ENCODE results near the gene TRIM47. TPM values are rescaled to one million over a fixed set of nuclear protein-coding genes. Genes with fewer than 3 reads are reported as not detected.
A peak's percentile ranks its signal among the peaks of the same experiment; 100 is the strongest.

The TRIM47 gene
- total RNA-seq, 2 experiments from 2014 or later, result 33.9 to 43.4 TPM

DNA sequence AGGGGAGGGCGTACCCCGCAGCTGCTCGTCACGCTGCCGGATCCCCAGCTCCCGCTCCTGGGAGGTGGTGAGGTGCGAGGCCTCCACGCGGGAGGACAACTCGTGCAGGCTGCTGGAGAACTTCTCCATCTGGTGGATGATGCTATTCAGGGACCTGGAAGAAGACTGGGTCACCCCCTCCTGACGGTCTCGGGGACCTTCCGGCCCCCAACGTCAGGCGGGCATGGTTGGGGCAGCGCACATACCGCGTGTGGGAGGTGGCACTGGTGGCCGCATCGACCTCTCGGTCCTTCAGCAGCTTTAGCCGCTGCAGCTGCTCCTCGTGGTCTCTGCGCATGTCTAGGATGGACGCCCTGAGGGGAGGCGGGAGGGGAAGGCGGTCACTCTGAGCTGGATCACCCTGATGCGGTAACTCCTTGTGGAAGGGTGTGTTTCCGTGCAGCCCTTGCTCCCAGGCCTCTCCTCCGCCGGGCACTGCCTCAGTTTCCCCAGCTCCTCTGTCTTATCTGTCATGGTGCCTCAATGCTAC, 39.6 kb upstream of the TRIM47 start:
- DNase-seq, result no peak
- no peak overlapping the region for H3K27ac Mint-ChIP-seq
- ChIA-PET POLR2A (no interaction called here), CTCF (interaction anchor here (3.3 kb wide), 1 partner anchor 13 kb away, joined by 28 read pairs; the partner anchor contains the start of gene MRPL38)
- H3K27me3 Mint-ChIP-seq, result no peaks in the 10 kb centered on the region
- H3K4me3 Mint-ChIP-seq, result no peak overlapping the region
- H3K36me3 Mint-ChIP-seq (ENCODE audit: low read depth), result peaks cover 2% of the 10 kb centered on the region
- peaks cover 3% of the 10 kb centered on the region for H3K4me1 Mint-ChIP-seq
- no peaks in the 10 kb centered on the region for H3K9me3 Mint-ChIP-seq

DNA sequence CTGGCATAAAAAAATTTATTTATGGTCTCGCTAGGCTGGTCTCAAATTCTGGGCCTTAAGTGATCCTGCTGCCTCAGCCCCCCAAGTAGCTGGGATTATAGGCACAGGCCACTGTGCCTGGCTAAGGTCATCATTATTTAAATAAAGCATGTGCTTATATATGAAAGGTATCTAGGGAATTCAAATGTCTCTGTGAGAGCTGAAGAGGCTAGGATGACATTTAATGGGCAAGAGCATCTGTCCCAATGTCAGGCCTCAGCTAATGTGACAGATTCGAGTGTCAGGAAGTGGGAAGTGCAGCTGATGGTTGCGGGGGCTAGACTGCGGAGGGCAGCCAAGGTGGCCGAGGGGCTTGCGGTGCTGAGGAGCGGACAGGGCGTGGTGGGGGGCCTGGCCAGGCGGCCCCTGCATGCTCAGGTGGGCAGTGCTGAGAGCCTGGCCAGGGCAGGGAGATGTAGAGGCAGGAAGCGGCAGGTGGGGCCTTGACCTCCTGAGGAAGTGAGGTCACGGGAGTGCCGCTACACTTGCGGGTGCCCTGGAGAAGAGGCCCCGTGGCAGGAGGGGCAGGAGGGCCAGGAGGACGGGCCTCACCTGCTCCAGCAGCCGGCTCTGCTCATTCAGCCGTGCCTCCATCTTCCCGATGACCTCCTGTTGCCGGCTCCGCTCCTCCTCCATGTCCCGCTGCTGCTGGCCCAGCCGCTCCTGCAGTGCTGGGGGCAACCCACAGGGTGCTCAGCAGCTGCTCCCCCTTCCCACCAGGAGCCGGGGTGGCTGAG, 38.9 kb upstream of the TRIM47 start:
- Mint-ChIP-seq H3K9me3 (no peaks in the 10 kb centered on the region), H3K4me3 (no peak overlapping the region), H3K27ac (no peak overlapping the region), H3K36me3 (ENCODE audit: low read depth) (peaks cover 2% of the 10 kb centered on the region), H3K4me1 (peaks cover 3% of the 10 kb centered on the region), H3K27me3 (no peaks in the 10 kb centered on the region)
- ChIA-PET CTCF (interaction anchor here (3.3 kb wide), 1 partner anchor 12 kb away, joined by 28 read pairs; the partner anchor contains the start of gene MRPL38), POLR2A (no interaction called here)
- DNase-seq, result no peak

GRCh38 chr17:75915268-75915667, 36.9 kb upstream of the TRIM47 start:
- Mint-ChIP-seq H3K9me3 (no peaks in the 10 kb centered on the region), H3K4me1 (peaks cover 3% of the 10 kb centered on the region), H3K4me3 (no peak overlapping the region), H3K27ac (no peak overlapping the region), H3K36me3 (ENCODE audit: low read depth) (peaks cover 4% of the 10 kb centered on the region), H3K27me3 (no peaks in the 10 kb centered on the region)
- DNase-seq, result no peak
- ChIA-PET CTCF (interaction anchor here (0.7 to 1.1 kb wide), 2 partner anchors 10 to 33 kb away, joined by 3 read pairs; no protein-coding TSS in a partner anchor), POLR2A (no interaction called here)

GRCh38 chr17:75914643-75915267, 36.4 kb upstream of the TRIM47 start:
- Mint-ChIP-seq H3K36me3 (ENCODE audit: low read depth) (peaks cover 4% of the 10 kb centered on the region), H3K27ac (no peak overlapping the region), H3K27me3 (no peaks in the 10 kb centered on the region), H3K4me1 (peaks cover 6% of the 10 kb centered on the region), H3K9me3 (no peaks in the 10 kb centered on the region), H3K4me3 (no peak overlapping the region)
- no peak for DNase-seq
- CTCF ChIA-PET, result interaction anchor here (0.7 kb wide), 1 partner anchor 9 kb away, joined by 3 read pairs; no protein-coding TSS in a partner anchor
- POLR2A ChIA-PET, result no interaction called here

GRCh38 chr17:75913537-75914210, 35.3 kb upstream of the TRIM47 start:
- peaks cover 4% of the 10 kb centered on the region for H3K36me3 Mint-ChIP-seq (ENCODE audit: low read depth)
- H3K4me3 Mint-ChIP-seq, result no peak overlapping the region
- H3K4me1 Mint-ChIP-seq, result peaks cover 6% of the 10 kb centered on the region
- H3K27me3 Mint-ChIP-seq, result no peaks in the 10 kb centered on the region
- CTCF ChIA-PET, result interaction anchor here (0.6 kb wide), 1 partner anchor 9 kb away, joined by 3 read pairs; the partner anchor contains the start of gene MRPL38
- no peak for DNase-seq
- no peaks in the 10 kb centered on the region for H3K9me3 Mint-ChIP-seq
- POLR2A ChIA-PET, result no interaction called here
- no peak overlapping the region for H3K27ac Mint-ChIP-seq

GRCh38 chr17:75910699-75911098, 32.3 kb upstream of the TRIM47 start:
- peaks cover 13% of the 10 kb centered on the region for H3K4me1 Mint-ChIP-seq
- H3K27ac Mint-ChIP-seq, result no peak overlapping the region
- DNase-seq, result no peak
- H3K4me3 Mint-ChIP-seq, result no peak overlapping the region
- H3K36me3 Mint-ChIP-seq (ENCODE audit: low read depth), result peaks cover 2% of the 10 kb centered on the region
- no peaks in the 10 kb centered on the region for H3K9me3 Mint-ChIP-seq
- POLR2A ChIA-PET, result no interaction called here
- no peaks in the 10 kb centered on the region for H3K27me3 Mint-ChIP-seq
- CTCF ChIA-PET, result interaction anchor here (0.9 to 3.8 kb wide), 4 partner anchors 13 to 97 kb away, joined by 3 to 18 read pairs (median 8); partner anchors contain the start of gene CDK3

DNA sequence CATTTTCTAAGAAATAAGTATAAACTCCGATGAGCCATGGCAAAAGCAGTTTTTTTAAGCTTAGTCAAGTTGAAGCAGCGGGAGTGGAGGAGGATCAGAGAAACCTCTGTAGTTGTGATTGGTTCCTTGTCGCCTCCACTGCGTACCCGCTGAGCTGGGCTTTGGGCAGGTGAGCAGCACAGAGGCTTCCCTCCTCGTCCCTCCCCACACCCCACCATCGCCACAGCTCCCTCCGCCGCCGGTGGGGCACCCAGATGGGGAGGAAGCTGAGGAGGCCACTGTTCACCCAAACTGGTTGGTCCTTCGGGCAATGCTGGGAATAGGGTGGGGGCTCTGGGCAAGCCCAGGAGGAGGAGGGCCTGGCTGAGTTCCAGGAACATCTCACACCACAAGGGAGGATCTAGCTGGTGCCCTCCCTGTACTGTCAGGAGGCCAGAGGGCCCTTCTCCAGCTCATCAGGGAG, 31.5 kb upstream of the TRIM47 start:
- H3K27me3 Mint-ChIP-seq, result no peaks in the 10 kb centered on the region
- ChIA-PET POLR2A (no interaction called here), CTCF (interaction anchor here (0.7 to 3.8 kb wide), 3 partner anchors 49 to 96 kb away, joined by 3 to 18 read pairs (median 11); partner anchors contain the start of gene CDK3)
- H3K4me1 Mint-ChIP-seq, result peaks cover 16% of the 10 kb centered on the region
- no peaks in the 10 kb centered on the region for H3K9me3 Mint-ChIP-seq
- no peak overlapping the region for H3K4me3 Mint-ChIP-seq
- no peak overlapping the region for H3K27ac Mint-ChIP-seq
- H3K36me3 Mint-ChIP-seq (ENCODE audit: low read depth), result peaks cover 2% of the 10 kb centered on the region
- no peak for DNase-seq

DNA sequence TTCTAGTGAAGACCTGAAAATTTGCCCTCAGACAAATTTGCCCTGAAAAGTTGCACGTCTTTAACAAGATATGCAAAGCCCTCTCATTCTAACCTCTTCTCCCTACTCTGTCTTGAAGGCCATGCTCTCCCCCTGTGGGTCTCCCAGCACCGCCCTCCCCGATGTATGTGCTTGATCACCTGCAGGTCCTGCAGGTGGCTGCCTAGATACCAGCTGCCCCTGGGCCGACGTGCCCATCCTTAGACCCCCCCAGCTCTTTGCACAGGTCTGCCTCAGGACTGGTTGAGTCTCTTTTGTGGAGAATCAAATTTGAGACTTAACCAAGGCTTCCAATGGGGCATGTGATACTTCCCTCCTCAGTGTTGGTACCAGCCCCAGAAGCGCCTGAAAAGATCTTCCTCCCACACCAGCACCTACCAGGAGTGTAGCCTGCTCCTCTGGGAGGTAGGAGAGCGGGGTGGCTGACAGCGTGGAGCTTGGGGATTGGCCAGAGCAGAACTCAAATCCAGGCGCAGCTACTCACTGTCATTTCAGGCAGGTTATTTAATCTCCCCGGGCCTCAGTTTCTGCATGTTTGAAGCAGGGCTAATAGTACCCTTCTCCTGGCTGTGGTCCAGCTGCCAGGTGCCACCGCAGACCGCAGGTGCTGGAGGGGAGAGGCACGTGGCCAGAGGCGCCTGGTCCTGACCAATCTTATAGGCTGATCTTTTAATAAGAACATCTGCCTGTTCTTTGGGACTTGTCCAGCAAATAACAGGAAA, 30.9 kb upstream of the TRIM47 start:
- ChIA-PET POLR2A (no interaction called here), CTCF (interaction anchor here (0.7 to 3.8 kb wide), 3 partner anchors 48 to 96 kb away, joined by 3 to 18 read pairs (median 11); partner anchors contain the start of gene CDK3)
- Mint-ChIP-seq H3K9me3 (no peaks in the 10 kb centered on the region), H3K4me1 (peaks cover 16% of the 10 kb centered on the region), H3K4me3 (no peak overlapping the region), H3K36me3 (ENCODE audit: low read depth) (peaks cover 2% of the 10 kb centered on the region), H3K27ac (no peak overlapping the region), H3K27me3 (no peaks in the 10 kb centered on the region)
- no peak for DNase-seq

- ChIA-PET POLR2A (no interaction called here), CTCF (no interaction called here)
- no peak for DNase-seq
- Mint-ChIP-seq H3K9me3 (no peaks in the 10 kb centered on the region), H3K36me3 (ENCODE audit: low read depth) (peaks cover 2% of the 10 kb centered on the region), H3K4me3 (no peak overlapping the region), H3K27me3 (no peaks in the 10 kb centered on the region), H3K4me1 (peaks cover 22% of the 10 kb centered on the region), H3K27ac (no peak overlapping the region)
These were observed 29.8 kb upstream of the TRIM47 start for GRCh38 chr17:75908201-75908600.

DNA sequence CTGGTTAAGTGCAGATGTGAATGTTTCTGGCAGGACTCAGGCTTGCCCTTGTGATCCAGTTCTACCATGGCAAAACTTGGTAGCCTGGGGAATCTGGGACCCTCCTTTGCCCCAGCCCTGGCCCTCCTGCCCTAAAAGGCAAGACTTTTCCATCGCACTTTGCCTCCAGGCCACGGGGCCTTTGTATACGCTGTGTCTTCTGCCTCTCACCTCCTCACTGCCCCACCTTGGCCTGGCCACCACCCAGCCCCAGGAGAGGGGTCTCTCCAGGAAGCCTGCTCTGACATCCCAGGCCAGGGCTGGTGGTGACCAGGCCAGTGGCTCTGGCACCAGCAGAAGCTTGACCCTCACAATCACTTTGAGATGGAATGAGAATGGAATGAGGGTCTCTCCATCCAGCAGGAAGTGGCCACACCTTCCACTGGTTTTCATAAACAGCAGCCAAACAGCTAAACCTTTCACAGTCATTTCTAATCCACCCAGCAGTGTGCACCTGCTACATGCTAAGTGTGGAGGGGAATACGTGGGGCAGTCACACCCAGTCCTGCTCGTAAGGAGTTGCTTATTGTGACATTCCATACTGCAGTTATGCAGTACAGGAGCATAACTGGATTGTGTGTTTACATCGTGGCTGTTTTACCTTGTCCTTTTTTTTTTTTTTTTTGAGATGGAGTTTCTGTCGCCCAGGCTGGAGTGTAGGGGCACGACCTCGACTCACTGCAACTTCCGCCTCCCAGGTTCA, 27.9 kb upstream of the TRIM47 start:
- Mint-ChIP-seq H3K27ac (peak overlapping the region; percentile 60), H3K4me3 (no peak overlapping the region), H3K27me3 (no peaks in the 10 kb centered on the region), H3K36me3 (ENCODE audit: low read depth) (peaks cover 3% of the 10 kb centered on the region), H3K9me3 (no peaks in the 10 kb centered on the region), H3K4me1 (peaks cover 22% of the 10 kb centered on the region)
- ChIA-PET CTCF (interaction anchor here (0.6 to 4.0 kb wide), 16 partner anchors 9 to 372 kb away, joined by 3 to 28 read pairs (median 4); partner anchors contain the start of genes FBF1 and TRIM65), POLR2A (no interaction called here)
- no peak for DNase-seq

DNA sequence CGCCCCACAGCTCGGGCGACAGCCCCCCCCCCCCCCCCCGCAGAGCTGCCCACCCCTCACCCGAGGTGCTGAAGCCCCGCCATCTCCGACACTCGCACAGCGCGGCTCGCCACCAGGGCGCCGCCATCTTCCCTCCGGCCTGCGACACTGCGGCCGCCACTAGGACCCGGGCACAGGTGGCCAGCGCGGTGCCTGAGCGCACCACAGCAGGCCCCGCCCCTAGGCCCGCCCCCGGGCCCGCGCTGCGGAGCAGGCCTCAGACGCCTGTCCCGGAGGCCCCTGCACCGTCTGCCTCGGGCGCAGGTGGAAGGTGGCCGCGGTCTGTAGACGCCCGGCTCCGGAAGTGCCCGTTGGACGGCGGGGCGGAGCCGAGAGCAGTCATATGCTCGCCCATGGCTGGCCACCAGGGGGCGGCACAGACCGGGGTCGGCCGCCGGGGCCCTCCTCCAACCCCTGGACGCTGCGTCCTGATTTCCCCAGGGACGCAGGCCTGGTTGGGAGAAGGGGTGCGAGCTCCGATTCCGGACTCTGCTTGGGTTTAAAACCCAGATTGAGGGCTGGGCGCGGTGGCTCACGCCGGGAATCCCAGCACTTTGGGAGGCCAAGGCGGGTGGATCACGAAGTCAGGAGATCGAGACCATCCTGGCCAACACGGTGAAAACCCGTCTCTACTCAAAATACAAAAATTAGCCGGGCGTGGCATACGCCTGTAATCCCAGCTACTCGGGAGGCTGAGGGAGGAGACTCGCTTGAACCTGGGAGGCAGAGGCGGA, 26.6 kb upstream of the TRIM47 start, which contains the start of gene MRPL38:
MRPL38 (minus strand) TSS at position 136 of the 773 bp plus-strand sequence; CDS start at position 127, 9 bp downstream.
- Mint-ChIP-seq H3K4me1 (peaks cover 20% of the 10 kb centered on the region), H3K36me3 (ENCODE audit: low read depth) (peaks cover 3% of the 10 kb centered on the region), H3K27ac (peak within 1 kb of the TSS; percentile 94), H3K4me3 (peak within 1 kb of the TSS; percentile 85), H3K9me3 (no peaks in the 10 kb centered on the region), H3K27me3 (no peaks in the 10 kb centered on the region)
- POLR2A ChIA-PET, result no interaction called here
- CTCF ChIA-PET, result interaction anchor here (0.8 to 4.0 kb wide), 18 partner anchors 8 to 240 kb away, joined by 3 to 28 read pairs (median 4); partner anchors contain the start of genes FBF1 and TRIM65
- DNase-seq, result peak; percentile 95
